Measurements from ENCODE around the gene ARL6IP1. TPM values are rescaled to one million over a fixed set of nuclear protein-coding genes. Genes with fewer than 3 reads are reported as not detected.

The ARL6IP1 gene
- total RNA-seq, 1 experiment from 2014 or later, result 343 TPM

- TF ChIP-seq SIN3A (IDR thresholded peaks at IDR 0.05; ENCODE audit: borderline replicate concordance, insufficient read depth, low read depth, low read length) (no peak), POLR2AphosphoS5 (IDR thresholded peaks at IDR 0.05; ENCODE audit: low read depth, low read length) (no peak), REST (IDR thresholded peaks at IDR 0.05; ENCODE audit: insufficient read depth in 1 of 2, low read depth in 2 of 2, low read length in 1 of 2) (no peak), TCF7L2 (IDR thresholded peaks at IDR 0.05; ENCODE audit: low read depth, low read length) (no peak), CTCF (IDR thresholded peaks at IDR 0.05) (no peak)
- DNase-seq (ENCODE audit: low read depth, low spot score) (no peak), ATAC-seq (no peak)
- no peak overlapping the region for H3K4me3 ChIP-seq (ENCODE audit: low read depth in 2 of 2, low read length in 2 of 2)
- H3K9me3 ChIP-seq (ENCODE audit: control insufficient read depth, insufficient read depth, low read depth, low read length), result no peaks in the 10 kb centered on the region
- CTCF ChIA-PET, result no interaction called here
- H3K4me1 ChIP-seq (ENCODE audit: control insufficient read depth, insufficient read depth, low read length), result no peaks in the 10 kb centered on the region
- H3K36me3 ChIP-seq (ENCODE audit: control insufficient read depth, insufficient read depth, low read length), result peaks cover 59% of the 10 kb centered on the region
- intact Hi-C loops (cut with micrococcal nuclease; ENCODE audit: unreplicated experiment) (no loop called here), in situ Hi-C loops (cut with HindIII; ENCODE audit: low pct_unique_long_range_greater_than_20kb, low sequenced_read_pairs) (loop anchor here (10.0 kb wide), 1 partner anchor 135 kb away; no protein-coding TSS in a partner anchor)
- H3K27ac ChIP-seq (ENCODE audit: low read length), result no peak overlapping the region
- no peaks in the 10 kb centered on the region for H3K27me3 ChIP-seq (ENCODE audit: control insufficient read depth, insufficient read depth, low read length)
- BruUV-seq (replicated peaks), result no TSS peak
- POLR2A ChIA-PET, result no interaction called here
These were observed 38.2 kb upstream of the ARL6IP1 start for GRCh38 chr16:18839555-18839954.

GRCh38 chr16:18836702-18837101 lies 35.4 kb upstream of the ARL6IP1 start:
- H3K27ac ChIP-seq (ENCODE audit: low read length), result no peak overlapping the region
- no TSS peak for BruUV-seq (replicated peaks)
- no peak overlapping the region for H3K4me3 ChIP-seq (ENCODE audit: low read depth in 2 of 2, low read length in 2 of 2)
- in situ Hi-C loops (cut with HindIII; ENCODE audit: low pct_unique_long_range_greater_than_20kb, low sequenced_read_pairs) (loop anchor here (10.0 kb wide), 1 partner anchor 138 kb away; no protein-coding TSS in a partner anchor), intact Hi-C loops (cut with micrococcal nuclease; ENCODE audit: unreplicated experiment) (no loop called here)
- ChIA-PET POLR2A (interaction anchor here (0.6 to 1.1 kb wide), 3 partner anchors 10 to 126 kb away, joined by 4 to 5 read pairs (median 4); no protein-coding TSS in a partner anchor), CTCF (no interaction called here)
- H3K9me3 ChIP-seq (ENCODE audit: control insufficient read depth, insufficient read depth, low read depth, low read length), result no peaks in the 10 kb centered on the region
- TF ChIP-seq POLR2AphosphoS5 (IDR thresholded peaks at IDR 0.05; ENCODE audit: low read depth, low read length), result no peak
- no peak for TF ChIP-seq CTCF (IDR thresholded peaks at IDR 0.05)
- TF ChIP-seq REST (IDR thresholded peaks at IDR 0.05; ENCODE audit: insufficient read depth in 1 of 2, low read depth in 2 of 2, low read length in 1 of 2), result no peak
- no peak for TF ChIP-seq TCF7L2 (IDR thresholded peaks at IDR 0.05; ENCODE audit: low read depth, low read length)
- no peak for TF ChIP-seq SIN3A (IDR thresholded peaks at IDR 0.05; ENCODE audit: borderline replicate concordance, insufficient read depth, low read depth, low read length)
- DNase-seq (ENCODE audit: low read depth, low spot score), result no peak
- H3K36me3 ChIP-seq (ENCODE audit: control insufficient read depth, insufficient read depth, low read length), result peaks cover 78% of the 10 kb centered on the region
- no peaks in the 10 kb centered on the region for H3K27me3 ChIP-seq (ENCODE audit: control insufficient read depth, insufficient read depth, low read length)
- H3K4me1 ChIP-seq (ENCODE audit: control insufficient read depth, insufficient read depth, low read length), result no peaks in the 10 kb centered on the region
- ATAC-seq, result no peak

Measured in Panc1 (cell line).